Myocyte (in vitro differentiated cells): ENCODE data around the gene ARFGEF2. TPM values are rescaled to one million over a fixed set of nuclear protein-coding genes. Genes with fewer than 3 reads are reported as not detected.

Experiments
- DNase-seq: peaks from one replicate; pipeline ENCODE4 v3.0.0-alpha.2; 2012; ENCODE audit warnings: low read depth
- total RNA-seq: library from RNA; depleted of rRNA; stranded (reverse); fragments of >200 nt; gene quantifications from 2 replicates; pipeline ENCODE4 v1.2.3, GENCODE V29; 2014

Gene ARFGEF2
- total RNA-seq, 1 donor from 2014 or later, result 36.3 TPM

GRCh38 chr20:48898896-48899530, 22.5 kb upstream of the ARFGEF2 start:
- no peak for DNase-seq

- no peak for DNase-seq
Measured at GRCh38 chr20:48899881-48900280, 21.6 kb upstream of the ARFGEF2 start.

- DNase-seq, result no peak
Measured at GRCh38 chr20:48901326-48901725, 20.2 kb upstream of the ARFGEF2 start.

GRCh38 chr20:48903705-48904104, 17.8 kb upstream of the ARFGEF2 start:
- DNase-seq, result no peak

GRCh38 chr20:48904566-48905296, 16.8 kb upstream of the ARFGEF2 start:
- peak; percentile 72 for DNase-seq

GRCh38 chr20:48905297-48905647, 16.2 kb upstream of the ARFGEF2 start:
- no peak for DNase-seq

- no peak for DNase-seq
Measured at GRCh38 chr20:48906221-48906877, 15.2 kb upstream of the ARFGEF2 start.

- no peak for DNase-seq
Measured at GRCh38 chr20:48908656-48909319, 12.7 kb upstream of the ARFGEF2 start.

GRCh38 chr20:48909910-48910309, 11.6 kb upstream of the ARFGEF2 start:
- no peak for DNase-seq

GRCh38 chr20:48910347-48910781, 11.1 kb upstream of the ARFGEF2 start:
- DNase-seq, result no peak

- DNase-seq, result no peak
Measured at GRCh38 chr20:48912065-48912464, 9.4 kb upstream of the ARFGEF2 start.

- no peak for DNase-seq
Measured at GRCh38 chr20:48916699-48917098, 4.8 kb upstream of the ARFGEF2 start.

GRCh38 chr20:48919336-48919881, 2.1 kb upstream of the ARFGEF2 start:
- no peak for DNase-seq

- DNase-seq, result no peak
Measured at GRCh38 chr20:48919882-48920526, 1.5 kb upstream of the ARFGEF2 start.

- DNase-seq, result no peak
Measured at GRCh38 chr20:48920527-48921167, 864 bp upstream of the ARFGEF2 start.

- DNase-seq, result peak; percentile 60
Measured at GRCh38 chr20:48921883-48922820, 641 bp downstream of the ARFGEF2 start.

GRCh38 chr20:48923149-48923718, 1.7 kb downstream of the ARFGEF2 start:
- no peak for DNase-seq

- no peak for DNase-seq
Measured at GRCh38 chr20:48924756-48925109, 3.2 kb downstream of the ARFGEF2 start.

- no peak for DNase-seq
Measured at GRCh38 chr20:48926267-48926666, 4.8 kb downstream of the ARFGEF2 start.
